ENCODE measurements around the gene MPZL2. TPM values are rescaled to one million over a fixed set of nuclear protein-coding genes. Genes with fewer than 3 reads are reported as not detected.

MPZL2 gene
- polyA plus RNA-seq, 3 donors, result 8.0 to 18.6 (median 14.2) TPM

DNA sequence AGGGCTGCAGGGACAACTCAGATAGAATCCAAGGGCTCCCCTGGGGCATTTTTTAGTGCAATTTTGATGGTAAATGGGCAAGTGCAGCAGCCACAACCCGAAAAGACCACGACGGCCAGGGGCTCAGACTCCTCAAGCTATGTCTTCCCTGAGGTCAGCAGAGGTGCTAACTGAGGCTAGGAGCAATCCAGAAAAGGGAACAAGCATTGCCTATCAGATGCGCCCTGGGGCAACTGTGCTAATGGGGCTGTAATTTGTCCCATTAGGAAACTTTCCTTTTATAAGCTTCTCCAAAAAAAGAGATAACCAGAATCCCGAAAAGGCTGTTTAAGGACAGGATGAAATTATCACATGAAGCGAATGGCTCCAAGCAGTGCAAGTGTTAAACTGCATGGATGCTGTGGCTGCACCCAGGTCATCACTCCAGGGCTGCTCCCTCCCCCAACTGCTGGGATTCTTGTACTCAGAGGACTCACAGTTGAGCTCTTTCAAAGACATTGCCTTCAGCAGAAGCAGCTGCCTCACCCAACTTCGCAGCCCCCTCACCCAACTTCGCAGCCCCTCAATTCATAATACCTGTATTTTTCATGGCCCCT is 37.6 kb upstream of the MPZL2 start:
- Histone ChIP-seq H3K79me2 (ENCODE audit: insufficient read depth, low read length) (no peaks in the 10 kb centered on the region), H3K4me1 (ENCODE audit: control insufficient read depth in 1 of 2, insufficient read depth in 2 of 2, low read length in 2 of 2) (no peaks in the 10 kb centered on the region), H4K20me1 (ENCODE audit: insufficient read depth, low read length) (no peaks in the 10 kb centered on the region), H3K27ac (ENCODE audit: low read depth in 1 of 2, low read length in 2 of 2) (no peak overlapping the region), H3K4me2 (replicated peaks; ENCODE audit: extremely low read depth, low read length, poor library complexity, severe bottlenecking) (no peak overlapping the region), H3K9ac (ENCODE audit: insufficient read depth, low read length, poor library complexity, severe bottlenecking) (no peak overlapping the region), H3K36me3 (replicated peaks in 1 of 2; ENCODE audit: control insufficient read depth in 1 of 2, insufficient read depth in 2 of 2, low read length in 2 of 2) (no peaks in the 10 kb centered on the region), H3K27me3 (ENCODE audit: control insufficient read depth in 2 of 2, insufficient read depth in 2 of 2, low read length in 2 of 2) (no peaks in the 10 kb centered on the region), H3K9me3 (replicated peaks in 1 of 2; ENCODE audit: control insufficient read depth in 1 of 2, insufficient read depth in 1 of 2, low read length in 2 of 2) (no peaks in the 10 kb centered on the region), H2AFZ (ENCODE audit: insufficient read depth, low read depth, low read length, poor library complexity, severe bottlenecking) (no peak overlapping the region), H3K4me3 (replicated peaks in 1 of 3; ENCODE audit: low read depth in 2 of 3, low read length in 3 of 3) (no peak overlapping the region)
- DNase-seq, result no peak
- no peak overlapping the region for H3K27ac Mint-ChIP-seq
- no peaks in the 10 kb centered on the region for H3K4me1 Mint-ChIP-seq
- H3K9me3 Mint-ChIP-seq, result no peaks in the 10 kb centered on the region
- intact Hi-C loops (cut with micrococcal nuclease), result loop anchor here in 1 of 2 donors (5.0 kb wide), 1 partner anchor 39 kb away; the partner anchor contains the start of gene MPZL2
- peaks cover 3 to 9% (median 4%) of the 10 kb centered on the region in 3 donors for H3K27me3 Mint-ChIP-seq (ENCODE audit: low read depth in 3 of 3)
- no peak overlapping the region for H3K4me3 Mint-ChIP-seq
- no peaks in the 10 kb centered on the region for H3K36me3 Mint-ChIP-seq
- WGBS (ENCODE audit: insufficient coverage), result 100% methylated on average over 4 of the region's 8 CpGs
- TF ChIP-seq, protein P1, sequence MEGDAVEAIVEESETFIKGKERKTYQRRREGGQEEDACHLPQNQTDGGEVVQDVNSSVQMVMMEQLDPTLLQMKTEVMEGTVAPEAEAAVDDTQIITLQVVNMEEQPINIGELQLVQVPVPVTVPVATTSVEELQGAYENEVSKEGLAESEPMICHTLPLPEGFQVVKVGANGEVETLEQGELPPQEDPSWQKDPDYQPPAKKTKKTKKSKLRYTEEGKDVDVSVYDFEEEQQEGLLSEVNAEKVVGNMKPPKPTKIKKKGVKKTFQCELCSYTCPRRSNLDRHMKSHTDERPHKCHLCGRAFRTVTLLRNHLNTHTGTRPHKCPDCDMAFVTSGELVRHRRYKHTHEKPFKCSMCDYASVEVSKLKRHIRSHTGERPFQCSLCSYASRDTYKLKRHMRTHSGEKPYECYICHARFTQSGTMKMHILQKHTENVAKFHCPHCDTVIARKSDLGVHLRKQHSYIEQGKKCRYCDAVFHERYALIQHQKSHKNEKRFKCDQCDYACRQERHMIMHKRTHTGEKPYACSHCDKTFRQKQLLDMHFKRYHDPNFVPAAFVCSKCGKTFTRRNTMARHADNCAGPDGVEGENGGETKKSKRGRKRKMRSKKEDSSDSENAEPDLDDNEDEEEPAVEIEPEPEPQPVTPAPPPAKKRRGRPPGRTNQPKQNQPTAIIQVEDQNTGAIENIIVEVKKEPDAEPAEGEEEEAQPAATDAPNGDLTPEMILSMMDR (IDR thresholded peaks at IDR 0.05), result no peak

DNA sequence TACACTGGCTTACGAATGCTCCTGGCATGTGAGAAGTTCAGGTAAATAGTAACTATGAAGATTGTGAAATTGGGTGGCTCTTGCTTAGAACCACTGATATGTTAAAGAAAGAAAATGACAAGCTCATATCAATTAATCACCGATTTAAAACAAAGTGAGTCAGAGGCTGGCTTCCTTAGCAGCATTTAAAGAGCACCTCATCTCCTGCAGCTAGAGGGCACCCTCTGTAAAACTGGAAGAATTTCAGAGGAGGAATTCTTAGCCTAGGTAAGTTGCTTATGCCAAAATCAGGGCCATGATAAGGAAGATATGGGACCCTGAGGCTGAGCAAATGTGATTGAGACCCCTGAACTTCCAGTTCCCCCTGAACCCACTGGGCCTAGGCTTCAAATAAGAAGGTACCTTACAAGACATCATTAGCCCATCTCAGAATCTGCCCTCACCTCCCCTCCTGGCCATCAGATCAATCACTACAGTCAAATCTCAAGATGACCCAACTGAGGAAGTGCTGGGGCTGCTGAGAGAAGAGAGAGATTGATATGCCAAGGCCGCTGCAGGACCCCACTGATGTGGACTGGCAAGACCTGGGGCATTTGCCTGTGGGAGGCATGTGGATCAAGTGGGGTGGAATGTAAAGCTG is 31.8 kb upstream of the MPZL2 start:
- Mint-ChIP-seq H3K36me3 (no peaks in the 10 kb centered on the region), H3K4me3 (no peak overlapping the region), H3K27me3 (ENCODE audit: low read depth in 3 of 3) (peaks cover 0 to 4% (median 2%) of the 10 kb centered on the region in 3 donors), H3K9me3 (no peaks in the 10 kb centered on the region), H3K27ac (peak overlapping the region in 2 of 7 donors; percentile 3 to 47), H3K4me1 (peaks cover 15% of the 10 kb centered on the region)
- TF ChIP-seq, protein P1 (IDR thresholded peaks at IDR 0.05), result peak; percentile 66
- H3K9me3 ChIP-seq (replicated peaks in 1 of 2; ENCODE audit: control insufficient read depth in 1 of 2, insufficient read depth in 1 of 2, low read length in 2 of 2), result no peaks in the 10 kb centered on the region
- H3K4me1 ChIP-seq (ENCODE audit: control insufficient read depth in 1 of 2, insufficient read depth in 2 of 2, low read length in 2 of 2), result peaks cover 12 to 13% of the 10 kb centered on the region in 2 donors
- H3K9ac ChIP-seq (ENCODE audit: insufficient read depth, low read length, poor library complexity, severe bottlenecking), result no peak overlapping the region
- no peak overlapping the region for H3K4me3 ChIP-seq (replicated peaks in 1 of 3; ENCODE audit: low read depth in 2 of 3, low read length in 3 of 3)
- H3K36me3 ChIP-seq (replicated peaks in 1 of 2; ENCODE audit: control insufficient read depth in 1 of 2, insufficient read depth in 2 of 2, low read length in 2 of 2), result no peaks in the 10 kb centered on the region
- WGBS (ENCODE audit: insufficient coverage), result 100% methylated on average over 1 of the region's 3 CpGs
- no peak overlapping the region for H2AFZ ChIP-seq (ENCODE audit: insufficient read depth, low read depth, low read length, poor library complexity, severe bottlenecking)
- no peaks in the 10 kb centered on the region for H3K27me3 ChIP-seq (ENCODE audit: control insufficient read depth in 2 of 2, insufficient read depth in 2 of 2, low read length in 2 of 2)
- H3K4me2 ChIP-seq (replicated peaks; ENCODE audit: extremely low read depth, low read length, poor library complexity, severe bottlenecking), result no peak overlapping the region
- H3K79me2 ChIP-seq (ENCODE audit: insufficient read depth, low read length), result no peaks in the 10 kb centered on the region
- no peaks in the 10 kb centered on the region for H4K20me1 ChIP-seq (ENCODE audit: insufficient read depth, low read length)
- intact Hi-C loops (cut with micrococcal nuclease), result no loop called here
- no peak overlapping the region for H3K27ac ChIP-seq (ENCODE audit: low read depth in 1 of 2, low read length in 2 of 2)
- peak; percentile 29 to 53 (median 32) for DNase-seq
